Body of pancreas (tissue), 4 donors: Measurements from ENCODE around the gene KCTD5. TPM values are rescaled to one million over a fixed set of nuclear protein-coding genes. Genes with fewer than 3 reads are reported as not detected.
A peak's percentile ranks its signal among the peaks of the same experiment; 100 is the strongest.

Source experiments
- ATAC-seq: fragments of 150-250 bp; one replicate; pipeline ENCODE4 v1.9.1; 2016
- DNase-seq, 4 donors: peaks; one replicate each; pipeline ENCODE4 v3.0.0-alpha.2; 2019
- H3K27ac ChIP-seq, 4 donors: fragments of 200-600 bp; sonication (generic); 1 replicate in 3 of 4; 2 replicates in 1 of 4; pipeline versions ENCODE4 v1.5.1 to v1.6.1; 2016 to 2019; ENCODE audit warnings: mild to moderate bottlenecking in 1 of 4, mixed read lengths in 1 of 4, moderate library complexity in 1 of 4
- H3K27me3 ChIP-seq, 2 donors: fragments of 200-600 bp; sonication (generic); one replicate each; pipeline ENCODE4 v1.6.0; 2016; ENCODE audit warnings: mild to moderate bottlenecking in 1 of 2
- H3K36me3 ChIP-seq, 2 donors: fragments of 200-600 bp; sonication (generic); replicated peaks in 1 of 2; 2 replicates each; pipeline ENCODE4 v1.5.1; 2016; ENCODE audit warnings: low read depth in 2 of 2; ENCODE audit not compliant: insufficient read depth in 1 of 2
- H3K4me1 ChIP-seq: fragments of 200-600 bp; sonication (generic); one replicate; pipeline ENCODE4 v1.6.0; 2016
- H3K4me3 ChIP-seq, 2 donors: fragments of 200-600 bp; sonication (generic); 1 replicate in 1 of 2; 2 replicates in 1 of 2; pipeline ENCODE4 v1.5.1; 2016 to 2019
- H3K9me3 ChIP-seq, 3 donors: fragments of 200-600 bp; sonication (generic); 1 replicate in 2 of 3; 2 replicates in 1 of 3; pipeline ENCODE4 v1.5.1; 2016
- POLR2A ChIP-seq, 3 donors: fragments of 450-650 bp; IDR thresholded peaks; one replicate each; pipeline ENCODE4 v1.6.1; 2016; ENCODE audit warnings: antibody characterized with exemption in 3 of 3, mild to moderate bottlenecking in 2 of 3
- WGBS, 2 donors: methylation state at CpG; one replicate each; pipeline ENCODE4 v1.1.5; 2017; 5-methylcytosine and 5-hydroxymethylcytosine counted together
- intact Hi-C: fragments of 100-400 bp; cut with DNase I; formaldehyde crosslinking; loops from one replicate; pipeline ENCODE4 v1.15.1; 2023
- total RNA-seq, 2 donors: library from RNA; depleted of rRNA; stranded (reverse); fragments of >200 nt; gene quantifications; one replicate each; pipeline ENCODE4 v1.1.0, GENCODE V29; 2016
- TF ChIP-seq, protein P1 (sequence below), 7 experiments: fragments of 450-650 bp in 4 of 7; fragments of 200-600 bp in 3 of 7; sonication (generic) in 3 of 7; IDR thresholded peaks; one replicate each; pipeline ENCODE4 v1.5.1; 2016 to 2019; ENCODE audit warnings: antibody characterized with exemption in 7 of 7

Gene KCTD5
- total RNA-seq, 2 donors from 2014 or later: 6.2 to 7.3 TPM

GRCh38 chr16:2752035-2752849 is 69.9 kb downstream of the KCTD5 start, which contains the start of gene SRRM2:
Gene SRRM2, plus strand, starts transcription at chr16:2752638. Its CDS starts 3,727 bp downstream, at chr16:2756365.
- WGBS, 2 donors: 2 to 20% methylated on average over 11 to 86 of the region's 99 CpGs

DNA sequence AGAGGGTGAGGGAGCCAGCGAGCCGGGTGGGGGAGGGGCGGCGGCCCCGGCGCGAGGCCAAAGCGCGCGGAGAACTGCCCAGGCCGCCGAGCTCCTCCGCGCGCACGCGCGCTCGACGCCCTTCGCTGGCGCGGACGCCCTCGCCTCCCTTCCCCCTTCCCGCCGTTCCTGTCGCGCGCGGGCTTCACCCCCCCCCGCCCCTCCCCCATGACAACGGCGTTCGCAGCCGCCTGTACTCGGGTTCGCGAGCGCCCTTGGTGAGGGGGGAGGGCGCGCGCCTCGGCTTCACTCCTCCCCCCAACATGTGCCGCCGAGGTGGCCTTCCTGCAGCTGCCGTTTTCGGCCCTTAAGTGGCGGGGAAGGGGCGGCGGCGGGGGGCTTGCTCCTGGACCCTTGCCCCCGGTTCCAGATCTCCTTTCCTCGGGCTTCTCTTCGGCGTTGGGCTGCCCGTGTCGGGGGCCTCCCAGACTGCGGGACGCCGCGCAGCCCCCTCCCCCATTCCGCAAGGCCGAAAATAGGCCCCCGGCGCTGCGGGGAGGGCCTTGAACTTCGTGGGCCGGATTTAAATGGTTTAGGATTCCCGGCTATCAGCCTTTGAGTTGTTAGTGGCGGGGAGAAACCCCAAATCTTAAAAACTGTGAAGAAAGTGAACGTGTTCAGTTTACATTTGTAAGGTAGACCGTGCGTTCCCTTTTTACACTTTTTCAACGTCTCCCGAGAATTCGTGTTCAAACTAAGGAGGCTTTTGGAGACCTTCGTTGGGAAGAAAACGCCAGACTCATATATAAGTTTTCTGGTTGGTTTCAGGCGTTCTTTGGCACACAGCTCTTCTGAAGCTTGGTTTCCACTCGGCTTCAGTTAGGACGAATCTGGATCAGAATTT is 70.8 kb downstream of the KCTD5 start:
- WGBS, 2 donors: 0 to 1% methylated on average over 29 to 45 of the region's 82 CpGs
- H3K9me3 ChIP-seq: no peaks in the 10 kb centered on the region
- peak overlapping the region; percentile 94 to 100 (median 98) for H3K27ac ChIP-seq
- TF ChIP-seq POLR2A (IDR thresholded peaks at IDR 0.05): no peak
- TF ChIP-seq, protein P1, sequence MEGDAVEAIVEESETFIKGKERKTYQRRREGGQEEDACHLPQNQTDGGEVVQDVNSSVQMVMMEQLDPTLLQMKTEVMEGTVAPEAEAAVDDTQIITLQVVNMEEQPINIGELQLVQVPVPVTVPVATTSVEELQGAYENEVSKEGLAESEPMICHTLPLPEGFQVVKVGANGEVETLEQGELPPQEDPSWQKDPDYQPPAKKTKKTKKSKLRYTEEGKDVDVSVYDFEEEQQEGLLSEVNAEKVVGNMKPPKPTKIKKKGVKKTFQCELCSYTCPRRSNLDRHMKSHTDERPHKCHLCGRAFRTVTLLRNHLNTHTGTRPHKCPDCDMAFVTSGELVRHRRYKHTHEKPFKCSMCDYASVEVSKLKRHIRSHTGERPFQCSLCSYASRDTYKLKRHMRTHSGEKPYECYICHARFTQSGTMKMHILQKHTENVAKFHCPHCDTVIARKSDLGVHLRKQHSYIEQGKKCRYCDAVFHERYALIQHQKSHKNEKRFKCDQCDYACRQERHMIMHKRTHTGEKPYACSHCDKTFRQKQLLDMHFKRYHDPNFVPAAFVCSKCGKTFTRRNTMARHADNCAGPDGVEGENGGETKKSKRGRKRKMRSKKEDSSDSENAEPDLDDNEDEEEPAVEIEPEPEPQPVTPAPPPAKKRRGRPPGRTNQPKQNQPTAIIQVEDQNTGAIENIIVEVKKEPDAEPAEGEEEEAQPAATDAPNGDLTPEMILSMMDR (IDR thresholded peaks at IDR 0.05): no peak
- DNase-seq (peak; percentile 88 to 90 (median 90)), ATAC-seq (peak; percentile 81)
- peak overlapping the region; percentile 38 to 73 for H3K4me3 ChIP-seq
- H3K36me3 ChIP-seq: peaks cover 6 to 7% of the 10 kb centered on the region in 2 donors
- H3K4me1 ChIP-seq: peaks cover 55% of the 10 kb centered on the region
- intact Hi-C loops: no loop called here
- H3K27me3 ChIP-seq: no peaks in the 10 kb centered on the region

More at GRCh38 chr16:2752035-2752849, 69.9 kb downstream of the KCTD5 start, which contains the start of gene SRRM2:
- intact Hi-C loops: no loop called here
- TF ChIP-seq, protein P1 (IDR thresholded peaks at IDR 0.05): peak in 4 of 7 experiments; percentile 12 to 39 (median 18)
- peak; percentile 79 to 98 (median 94) for TF ChIP-seq POLR2A (IDR thresholded peaks at IDR 0.05)
- H3K4me1 ChIP-seq: peaks cover 53% of the 10 kb centered on the region
- H3K9me3 ChIP-seq: no peaks in the 10 kb centered on the region
- ATAC-seq (peak; percentile 92), DNase-seq (peak; percentile 93 to 95 (median 94))
- H3K27me3 ChIP-seq: no peaks in the 10 kb centered on the region
- H3K36me3 ChIP-seq: no peaks in the 10 kb centered on the region
- H3K27ac ChIP-seq: peak within 1 kb of the TSS; percentile 94 to 100 (median 98)
- H3K4me3 ChIP-seq: peak within 1 kb of the TSS; percentile 38 to 73

DNA sequence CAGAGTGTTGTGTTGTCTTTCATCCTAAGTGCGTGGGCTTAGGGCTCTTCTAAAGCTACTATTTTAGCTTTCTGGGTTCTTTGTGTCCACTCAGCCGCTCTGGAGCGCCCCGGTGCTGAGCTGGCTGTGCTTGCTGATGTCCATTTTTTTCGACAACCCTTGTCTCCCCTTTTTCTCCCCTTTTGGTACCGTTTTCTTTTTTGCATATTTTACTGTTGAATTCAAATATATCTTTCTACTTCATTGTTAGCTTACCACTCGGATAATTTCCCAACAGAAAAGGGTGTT is 71.4 kb downstream of the KCTD5 start:
- ATAC-seq: no peak
- intact Hi-C loops: no loop called here

GRCh38 chr16:2755158-2755557 is 72.8 kb downstream of the KCTD5 start:
- H3K9me3 ChIP-seq: no peaks in the 10 kb centered on the region
- no peak for ATAC-seq
- WGBS, 2 donors: 5 to 10% methylated on average over 3 of the region's 3 CpGs
- peaks cover 42% of the 10 kb centered on the region for H3K4me1 ChIP-seq
- DNase-seq: no peak
- intact Hi-C loops: no loop called here
- no peaks in the 10 kb centered on the region for H3K27me3 ChIP-seq
- H3K4me3 ChIP-seq: no peak overlapping the region
- no peak overlapping the region for H3K27ac ChIP-seq
- peaks cover 24 to 25% of the 10 kb centered on the region in 2 donors for H3K36me3 ChIP-seq
- TF ChIP-seq, protein P1 (IDR thresholded peaks at IDR 0.05): no peak
- TF ChIP-seq POLR2A (IDR thresholded peaks at IDR 0.05): no peak

More for the DNA sequence above, 71.4 kb downstream of the KCTD5 start:
- WGBS, 2 donors: 1 to 4% methylated on average over 7 of the region's 7 CpGs
- TF ChIP-seq POLR2A (IDR thresholded peaks at IDR 0.05): no peak
- TF ChIP-seq, protein P1 (IDR thresholded peaks at IDR 0.05): no peak
- Histone ChIP-seq H3K36me3 (peaks cover 10% of the 10 kb centered on the region in 2 donors), H3K27me3 (no peaks in the 10 kb centered on the region), H3K9me3 (no peaks in the 10 kb centered on the region), H3K4me1 (peaks cover 49% of the 10 kb centered on the region), H3K27ac (peak overlapping the region in 3 of 4 donors; percentile 96 to 100 (median 99)), H3K4me3 (peak overlapping the region; percentile 38 to 73)
- DNase-seq: no peak
